ENCODE results near the gene DHX29.

DHX29 gene

DNA sequence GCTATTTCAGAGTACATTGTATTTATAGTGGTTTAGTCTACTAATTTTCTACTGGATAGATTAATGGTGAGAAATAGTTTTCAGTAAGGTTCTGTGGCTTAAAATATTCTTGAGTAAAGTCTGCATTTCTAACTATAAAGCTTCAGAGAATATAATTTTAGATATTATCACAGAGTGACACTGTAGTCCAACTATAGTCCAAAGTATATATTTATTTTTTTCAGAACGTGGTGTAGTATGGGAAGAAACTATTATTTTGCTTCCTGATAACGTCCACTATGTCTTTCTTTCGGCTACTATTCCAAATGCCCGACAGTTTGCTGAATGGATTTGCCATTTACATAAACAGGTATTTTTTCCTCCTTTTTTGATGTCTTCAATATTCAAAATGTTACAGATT, 35.6 kb upstream of the DHX29 start:
- no peak overlapping the region; the same call in 1 of the 2 replicates for H3K27ac ChIP-seq
- TF ChIP-seq, protein P1, sequence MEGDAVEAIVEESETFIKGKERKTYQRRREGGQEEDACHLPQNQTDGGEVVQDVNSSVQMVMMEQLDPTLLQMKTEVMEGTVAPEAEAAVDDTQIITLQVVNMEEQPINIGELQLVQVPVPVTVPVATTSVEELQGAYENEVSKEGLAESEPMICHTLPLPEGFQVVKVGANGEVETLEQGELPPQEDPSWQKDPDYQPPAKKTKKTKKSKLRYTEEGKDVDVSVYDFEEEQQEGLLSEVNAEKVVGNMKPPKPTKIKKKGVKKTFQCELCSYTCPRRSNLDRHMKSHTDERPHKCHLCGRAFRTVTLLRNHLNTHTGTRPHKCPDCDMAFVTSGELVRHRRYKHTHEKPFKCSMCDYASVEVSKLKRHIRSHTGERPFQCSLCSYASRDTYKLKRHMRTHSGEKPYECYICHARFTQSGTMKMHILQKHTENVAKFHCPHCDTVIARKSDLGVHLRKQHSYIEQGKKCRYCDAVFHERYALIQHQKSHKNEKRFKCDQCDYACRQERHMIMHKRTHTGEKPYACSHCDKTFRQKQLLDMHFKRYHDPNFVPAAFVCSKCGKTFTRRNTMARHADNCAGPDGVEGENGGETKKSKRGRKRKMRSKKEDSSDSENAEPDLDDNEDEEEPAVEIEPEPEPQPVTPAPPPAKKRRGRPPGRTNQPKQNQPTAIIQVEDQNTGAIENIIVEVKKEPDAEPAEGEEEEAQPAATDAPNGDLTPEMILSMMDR (conservative IDR thresholded peaks at IDR 0.05), result no peak

DNA sequence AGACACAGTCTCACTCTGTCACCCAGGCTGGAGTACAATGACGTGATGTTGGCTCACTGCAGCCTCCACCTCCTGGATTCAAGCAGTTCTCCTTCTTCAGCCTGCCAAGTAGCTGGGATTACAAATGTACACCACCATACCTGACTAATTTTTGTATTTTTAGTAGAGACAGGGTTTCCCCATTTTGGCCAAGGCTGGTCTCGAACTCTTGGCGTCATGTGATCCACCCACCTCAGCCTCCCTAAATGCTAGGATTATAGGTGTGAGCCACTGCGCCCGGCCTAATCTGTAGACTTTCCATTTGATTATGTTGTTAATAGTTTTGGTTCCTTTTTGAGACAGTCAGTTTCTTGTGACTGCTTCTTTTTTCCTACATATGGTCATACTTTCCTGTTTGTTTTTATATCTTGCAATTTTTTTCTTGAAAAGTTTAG, 31.3 kb upstream of the DHX29 start:
- TF ChIP-seq, protein P1 (conservative IDR thresholded peaks at IDR 0.05), result no peak
- H3K27ac ChIP-seq, result no peak overlapping the region

DNA sequence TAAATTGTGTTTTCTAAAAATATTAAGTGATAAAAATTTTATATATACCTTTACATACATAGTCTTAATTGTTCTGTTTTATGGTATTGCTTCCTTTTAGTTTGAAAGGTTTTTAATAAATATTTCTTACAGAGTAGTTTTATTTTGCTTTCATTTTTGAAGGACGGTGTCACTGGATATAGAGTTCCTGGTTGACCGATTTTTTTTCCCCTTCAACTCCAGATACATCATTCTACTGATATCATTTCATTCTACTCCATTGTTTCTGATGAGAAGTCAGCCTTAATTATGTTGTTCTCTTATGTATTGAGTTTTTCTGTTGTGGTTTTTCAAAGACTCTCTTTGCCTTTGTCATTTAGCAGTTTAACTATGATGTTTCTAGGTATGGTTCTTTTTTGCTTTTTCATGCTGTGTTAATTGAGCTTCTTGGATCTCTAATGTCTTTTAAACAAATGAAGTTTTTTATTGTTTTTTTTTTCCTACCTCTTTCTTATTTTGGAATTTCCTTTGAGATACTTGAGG, 30.7 kb upstream of the DHX29 start:
- TF ChIP-seq, protein P1 (conservative IDR thresholded peaks at IDR 0.05), result no peak
- no peak overlapping the region for H3K27ac ChIP-seq

DNA sequence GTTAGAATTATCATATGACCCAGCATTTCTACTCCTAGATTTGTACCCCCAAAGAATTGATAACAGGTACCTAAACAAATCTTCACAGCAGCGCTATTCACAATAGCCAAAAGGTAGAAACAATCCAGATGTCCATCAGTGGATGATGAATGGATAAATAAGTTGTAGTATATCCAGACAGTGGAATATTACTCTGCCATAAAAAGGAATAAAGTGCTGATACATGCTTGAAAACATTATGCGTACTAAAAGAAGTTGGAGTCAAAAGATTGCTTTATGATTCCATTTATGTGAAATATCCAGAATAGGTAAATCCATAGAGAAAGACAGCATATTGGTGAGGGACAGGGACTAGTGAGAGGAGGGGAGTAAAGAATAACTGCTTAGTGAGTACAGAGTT, 26.3 kb upstream of the DHX29 start:
- TF ChIP-seq, protein P1 (conservative IDR thresholded peaks at IDR 0.05), result no peak
- no peak overlapping the region for H3K27ac ChIP-seq

DNA sequence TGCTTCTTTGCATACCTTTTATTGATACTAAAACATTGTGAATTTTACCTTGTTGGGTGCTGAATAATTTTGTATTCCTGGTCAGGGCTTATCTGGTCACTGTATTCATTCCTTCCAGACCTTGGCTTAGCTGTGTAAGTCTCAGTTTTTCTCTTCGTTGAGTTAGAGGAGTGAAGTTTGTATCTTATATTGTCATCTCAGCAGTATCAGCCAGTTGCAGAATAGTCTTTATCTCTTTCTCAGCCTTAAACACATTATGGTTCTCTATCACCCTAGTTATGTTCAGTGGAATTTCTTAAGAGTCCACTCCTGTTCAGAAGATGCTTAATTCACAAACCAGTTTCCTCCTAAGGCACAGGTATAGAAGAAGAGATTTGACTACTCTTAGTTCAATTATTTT, 25.5 kb upstream of the DHX29 start:
- TF ChIP-seq, protein P1 (conservative IDR thresholded peaks at IDR 0.05), result no peak
- H3K27ac ChIP-seq, result no peak overlapping the region

DNA sequence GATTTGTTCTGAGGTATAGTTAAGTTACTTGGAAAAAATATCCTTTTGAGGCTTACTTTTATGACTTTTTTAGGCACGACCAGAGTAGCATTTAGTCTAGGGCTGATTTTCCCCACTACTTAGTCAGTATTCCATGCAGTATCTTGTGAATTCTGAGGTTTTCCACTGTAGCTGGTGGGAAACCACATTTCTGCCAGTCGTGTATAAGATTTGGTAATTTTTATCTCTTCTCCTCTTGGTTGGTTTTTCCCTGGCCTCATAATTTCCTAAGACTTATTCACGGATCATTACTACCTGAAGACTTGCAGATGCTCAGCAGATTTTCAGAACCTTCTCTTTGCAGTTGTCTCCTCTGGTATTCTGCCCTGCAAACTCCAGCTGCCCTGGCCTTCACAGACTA, 23.8 kb upstream of the DHX29 start:
- TF ChIP-seq, protein P1 (conservative IDR thresholded peaks at IDR 0.05), result no peak
- H3K27ac ChIP-seq, result no peak overlapping the region

DNA sequence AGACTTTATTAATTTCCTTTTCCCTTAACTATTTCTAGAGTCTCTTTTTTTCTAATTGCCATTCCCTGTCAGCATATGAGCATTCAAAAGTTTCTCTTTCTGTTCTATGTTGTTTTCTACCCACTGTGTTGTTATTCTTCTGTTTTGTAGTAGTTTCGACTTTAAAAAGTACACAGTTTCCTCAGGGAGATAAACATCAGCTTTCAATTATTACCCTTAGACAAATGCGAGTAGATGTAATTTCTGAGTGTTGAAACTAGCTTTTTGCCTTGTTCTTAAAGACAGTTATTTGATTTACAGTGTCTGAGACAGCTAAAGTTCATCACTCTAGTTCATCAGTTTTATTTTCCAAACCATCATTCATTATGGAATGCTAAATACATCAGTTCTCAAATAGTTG, 19.8 kb upstream of the DHX29 start:
- TF ChIP-seq, protein P1 (conservative IDR thresholded peaks at IDR 0.05), result no peak
- no peak overlapping the region for H3K27ac ChIP-seq
